Peyer's patch (tissue), 4 donors: ENCODE measurements around the gene UBE4B.

Experiments used
- POLR2A ChIP-seq, 2 donors: fragments of 450-650 bp; IDR thresholded peaks; one replicate each; pipeline ENCODE4 v1.5.1; 2017; ENCODE audit warnings: antibody characterized with exemption in 2 of 2, mild to moderate bottlenecking in 2 of 2, moderate library complexity in 2 of 2
- TF ChIP-seq, protein P1 (sequence below), 6 experiments: fragments of 450-650 bp in 4 of 6; fragments of 200-600 bp in 2 of 6; sonication (generic) in 1 of 6; IDR thresholded peaks; one replicate each; pipeline ENCODE4 v1.5.1; 2017 to 2019; ENCODE audit warnings: antibody characterized with exemption in 6 of 6, mild to moderate bottlenecking in 3 of 6, moderate library complexity in 1 of 6

DNA sequence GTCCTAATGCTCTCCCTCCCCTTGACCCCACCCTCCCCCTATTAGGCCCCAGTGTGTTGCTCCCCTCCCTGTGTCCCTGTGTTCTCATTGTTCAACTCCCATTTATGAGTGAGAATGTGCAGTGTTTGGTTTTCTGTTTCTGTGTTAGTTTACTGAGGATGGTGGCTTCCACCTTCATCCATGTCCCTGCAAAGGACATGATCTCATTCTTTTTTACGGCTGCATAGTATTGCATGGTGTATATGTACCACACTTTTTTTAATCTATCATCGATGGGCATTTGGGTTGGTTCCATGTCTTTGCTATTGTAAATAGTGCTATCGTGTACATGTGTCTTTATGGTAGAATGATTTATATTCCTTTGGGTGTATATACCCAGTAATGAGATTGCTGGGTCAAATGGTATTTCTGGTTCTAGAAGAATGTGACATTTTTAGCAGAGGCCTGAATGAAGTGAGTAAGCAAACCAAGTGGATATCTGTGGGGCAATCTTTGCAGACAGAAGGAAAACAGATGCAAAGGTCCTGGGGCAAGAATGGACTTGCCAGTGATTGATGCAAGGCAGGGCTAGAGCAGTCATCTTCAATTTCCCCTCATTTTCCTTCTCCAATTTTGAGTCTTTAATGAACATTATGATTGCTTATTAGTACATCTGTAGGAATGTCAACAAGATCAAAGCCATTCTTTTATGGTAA, 50.2 kb downstream of the UBE4B start:
- TF ChIP-seq, protein P1, sequence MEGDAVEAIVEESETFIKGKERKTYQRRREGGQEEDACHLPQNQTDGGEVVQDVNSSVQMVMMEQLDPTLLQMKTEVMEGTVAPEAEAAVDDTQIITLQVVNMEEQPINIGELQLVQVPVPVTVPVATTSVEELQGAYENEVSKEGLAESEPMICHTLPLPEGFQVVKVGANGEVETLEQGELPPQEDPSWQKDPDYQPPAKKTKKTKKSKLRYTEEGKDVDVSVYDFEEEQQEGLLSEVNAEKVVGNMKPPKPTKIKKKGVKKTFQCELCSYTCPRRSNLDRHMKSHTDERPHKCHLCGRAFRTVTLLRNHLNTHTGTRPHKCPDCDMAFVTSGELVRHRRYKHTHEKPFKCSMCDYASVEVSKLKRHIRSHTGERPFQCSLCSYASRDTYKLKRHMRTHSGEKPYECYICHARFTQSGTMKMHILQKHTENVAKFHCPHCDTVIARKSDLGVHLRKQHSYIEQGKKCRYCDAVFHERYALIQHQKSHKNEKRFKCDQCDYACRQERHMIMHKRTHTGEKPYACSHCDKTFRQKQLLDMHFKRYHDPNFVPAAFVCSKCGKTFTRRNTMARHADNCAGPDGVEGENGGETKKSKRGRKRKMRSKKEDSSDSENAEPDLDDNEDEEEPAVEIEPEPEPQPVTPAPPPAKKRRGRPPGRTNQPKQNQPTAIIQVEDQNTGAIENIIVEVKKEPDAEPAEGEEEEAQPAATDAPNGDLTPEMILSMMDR (IDR thresholded peaks at IDR 0.05) = no peak
- no peak for TF ChIP-seq POLR2A (IDR thresholded peaks at IDR 0.05)
